SK-N-SH (cell line): Measurements from ENCODE around the gene SERF1B.
"Not testable (repeated sequence)": the region's sequence is repeated elsewhere in the genome, so short reads cannot be mapped to it uniquely, and the experiment has no call there.

ENCODE experiments used
- EP300 ChIP-seq, 2 experiments: IDR thresholded peaks; 2 replicates each; pipeline versions ENCODE4 v1.4.0 to v1.6.1; 2012; ENCODE audit warnings: borderline replicate concordance in 1 of 2, low read depth in 1 of 2, low read length in 1 of 2
- GABPA ChIP-seq: IDR thresholded peaks from 2 replicates; pipeline ENCODE4 v1.4.0; 2012; ENCODE audit warnings: low read depth, mild to moderate bottlenecking
- MAX ChIP-seq: IDR thresholded peaks from 2 replicates; pipeline ENCODE4 v1.4.0; 2012; ENCODE audit warnings: low read depth
- NRF1 ChIP-seq: IDR thresholded peaks from 2 replicates; pipeline ENCODE4 v1.6.1; 2012; ENCODE audit warnings: low read depth, mild to moderate bottlenecking, low read length
- PBX3 ChIP-seq: IDR thresholded peaks from 2 replicates; pipeline ENCODE4; 2012
- POLR2AphosphoS5 ChIP-seq: IDR thresholded peaks from 2 replicates; pipeline ENCODE4 v1.6.1; 2012; ENCODE audit warnings: low read depth, low read length
- RFX5 ChIP-seq: IDR thresholded peaks from 2 replicates; pipeline ENCODE4 v1.6.1; 2012; ENCODE audit warnings: mild to moderate bottlenecking, improper control_type of control experiment, low read length
- TAF1 ChIP-seq: IDR thresholded peaks from 2 replicates; pipeline ENCODE4 v1.6.1; 2012; ENCODE audit warnings: low read depth, mild to moderate bottlenecking, low read length, moderate library complexity, borderline replicate concordance
- TF ChIP-seq, protein P1 (sequence below): fragments of 200-600 bp; sonication (generic); IDR thresholded peaks from 2 replicates; pipeline ENCODE4 v1.6.1; 2017; ENCODE audit warnings: antibody characterized with exemption, mild to moderate bottlenecking, moderate library complexity
- TF ChIP-seq, protein P2 (sequence below): IDR thresholded peaks from 2 replicates; pipeline ENCODE4 v1.6.1; 2012; ENCODE audit warnings: mild to moderate bottlenecking, low read depth, low read length, moderate library complexity
- TF ChIP-seq, protein P3 (sequence below): IDR thresholded peaks from 2 replicates; pipeline ENCODE4 v1.4.0; 2012; ENCODE audit warnings: low read depth, borderline replicate concordance

- TF ChIP-seq EP300 (IDR thresholded peaks at IDR 0.05; ENCODE audit: borderline replicate concordance in 1 of 2, low read depth in 1 of 2, low read length in 1 of 2); POLR2AphosphoS5; RFX5; GABPA; TAF1; NRF1; MAX; PBX3: not testable (repeated sequence)
- TF ChIP-seq, protein P1, sequence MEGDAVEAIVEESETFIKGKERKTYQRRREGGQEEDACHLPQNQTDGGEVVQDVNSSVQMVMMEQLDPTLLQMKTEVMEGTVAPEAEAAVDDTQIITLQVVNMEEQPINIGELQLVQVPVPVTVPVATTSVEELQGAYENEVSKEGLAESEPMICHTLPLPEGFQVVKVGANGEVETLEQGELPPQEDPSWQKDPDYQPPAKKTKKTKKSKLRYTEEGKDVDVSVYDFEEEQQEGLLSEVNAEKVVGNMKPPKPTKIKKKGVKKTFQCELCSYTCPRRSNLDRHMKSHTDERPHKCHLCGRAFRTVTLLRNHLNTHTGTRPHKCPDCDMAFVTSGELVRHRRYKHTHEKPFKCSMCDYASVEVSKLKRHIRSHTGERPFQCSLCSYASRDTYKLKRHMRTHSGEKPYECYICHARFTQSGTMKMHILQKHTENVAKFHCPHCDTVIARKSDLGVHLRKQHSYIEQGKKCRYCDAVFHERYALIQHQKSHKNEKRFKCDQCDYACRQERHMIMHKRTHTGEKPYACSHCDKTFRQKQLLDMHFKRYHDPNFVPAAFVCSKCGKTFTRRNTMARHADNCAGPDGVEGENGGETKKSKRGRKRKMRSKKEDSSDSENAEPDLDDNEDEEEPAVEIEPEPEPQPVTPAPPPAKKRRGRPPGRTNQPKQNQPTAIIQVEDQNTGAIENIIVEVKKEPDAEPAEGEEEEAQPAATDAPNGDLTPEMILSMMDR: not testable (repeated sequence)
- TF ChIP-seq, protein P2, sequence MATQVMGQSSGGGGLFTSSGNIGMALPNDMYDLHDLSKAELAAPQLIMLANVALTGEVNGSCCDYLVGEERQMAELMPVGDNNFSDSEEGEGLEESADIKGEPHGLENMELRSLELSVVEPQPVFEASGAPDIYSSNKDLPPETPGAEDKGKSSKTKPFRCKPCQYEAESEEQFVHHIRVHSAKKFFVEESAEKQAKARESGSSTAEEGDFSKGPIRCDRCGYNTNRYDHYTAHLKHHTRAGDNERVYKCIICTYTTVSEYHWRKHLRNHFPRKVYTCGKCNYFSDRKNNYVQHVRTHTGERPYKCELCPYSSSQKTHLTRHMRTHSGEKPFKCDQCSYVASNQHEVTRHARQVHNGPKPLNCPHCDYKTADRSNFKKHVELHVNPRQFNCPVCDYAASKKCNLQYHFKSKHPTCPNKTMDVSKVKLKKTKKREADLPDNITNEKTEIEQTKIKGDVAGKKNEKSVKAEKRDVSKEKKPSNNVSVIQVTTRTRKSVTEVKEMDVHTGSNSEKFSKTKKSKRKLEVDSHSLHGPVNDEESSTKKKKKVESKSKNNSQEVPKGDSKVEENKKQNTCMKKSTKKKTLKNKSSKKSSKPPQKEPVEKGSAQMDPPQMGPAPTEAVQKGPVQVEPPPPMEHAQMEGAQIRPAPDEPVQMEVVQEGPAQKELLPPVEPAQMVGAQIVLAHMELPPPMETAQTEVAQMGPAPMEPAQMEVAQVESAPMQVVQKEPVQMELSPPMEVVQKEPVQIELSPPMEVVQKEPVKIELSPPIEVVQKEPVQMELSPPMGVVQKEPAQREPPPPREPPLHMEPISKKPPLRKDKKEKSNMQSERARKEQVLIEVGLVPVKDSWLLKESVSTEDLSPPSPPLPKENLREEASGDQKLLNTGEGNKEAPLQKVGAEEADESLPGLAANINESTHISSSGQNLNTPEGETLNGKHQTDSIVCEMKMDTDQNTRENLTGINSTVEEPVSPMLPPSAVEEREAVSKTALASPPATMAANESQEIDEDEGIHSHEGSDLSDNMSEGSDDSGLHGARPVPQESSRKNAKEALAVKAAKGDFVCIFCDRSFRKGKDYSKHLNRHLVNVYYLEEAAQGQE: not testable (repeated sequence)
- TF ChIP-seq, protein P3, sequence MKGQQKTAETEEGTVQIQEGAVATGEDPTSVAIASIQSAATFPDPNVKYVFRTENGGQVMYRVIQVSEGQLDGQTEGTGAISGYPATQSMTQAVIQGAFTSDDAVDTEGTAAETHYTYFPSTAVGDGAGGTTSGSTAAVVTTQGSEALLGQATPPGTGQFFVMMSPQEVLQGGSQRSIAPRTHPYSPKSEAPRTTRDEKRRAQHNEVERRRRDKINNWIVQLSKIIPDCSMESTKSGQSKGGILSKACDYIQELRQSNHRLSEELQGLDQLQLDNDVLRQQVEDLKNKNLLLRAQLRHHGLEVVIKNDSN: not testable (repeated sequence)
Measured at GRCh38 chr5:70091776-70092175, 66.7 kb downstream of the SERF1B start.
